Measurements from ENCODE around the gene PTPRM.

The PTPRM gene

DNA sequence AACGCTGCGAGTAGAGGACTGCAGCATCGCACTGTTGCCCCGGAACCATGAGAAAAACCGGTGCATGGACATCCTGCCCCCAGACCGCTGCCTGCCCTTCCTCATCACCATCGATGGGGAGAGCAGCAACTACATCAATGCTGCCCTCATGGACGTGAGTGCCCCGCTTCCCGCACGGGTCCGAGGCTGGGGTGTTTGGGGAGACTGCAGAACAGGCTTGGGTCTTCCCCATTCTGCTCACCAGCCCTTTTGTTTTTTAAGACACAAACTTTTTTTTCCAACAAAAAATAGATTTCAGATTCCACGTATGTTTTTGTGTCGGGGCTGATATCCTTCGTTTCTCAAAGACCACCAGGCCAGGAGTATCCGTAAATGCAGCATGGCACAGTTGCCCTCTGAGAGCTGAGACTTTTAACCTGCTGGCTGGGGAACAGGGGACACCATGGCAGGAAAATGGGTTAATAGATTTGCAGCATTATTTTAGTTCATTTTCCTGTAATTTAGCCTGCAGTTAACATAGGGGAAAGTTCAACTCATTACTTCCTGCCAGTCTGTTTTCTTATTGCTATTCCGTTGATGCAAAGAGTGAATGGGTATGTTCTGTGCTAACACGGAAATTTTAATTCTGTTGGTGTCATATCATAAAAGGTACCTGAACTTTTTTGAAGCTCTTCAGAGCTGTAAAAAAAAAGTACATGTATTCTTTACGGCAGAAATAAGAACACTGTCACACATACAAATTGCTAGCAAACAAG is 812.2 kb downstream of the PTPRM start:
- H3K4me3 ChIP-seq (ENCODE audit: low read length): no peak overlapping the region
- no peak for DNase-seq (ENCODE audit: low read depth)
- TF ChIP-seq CTCF (conservative IDR thresholded peaks at IDR 0.05; ENCODE audit: low read depth, low read length): no peak

DNA sequence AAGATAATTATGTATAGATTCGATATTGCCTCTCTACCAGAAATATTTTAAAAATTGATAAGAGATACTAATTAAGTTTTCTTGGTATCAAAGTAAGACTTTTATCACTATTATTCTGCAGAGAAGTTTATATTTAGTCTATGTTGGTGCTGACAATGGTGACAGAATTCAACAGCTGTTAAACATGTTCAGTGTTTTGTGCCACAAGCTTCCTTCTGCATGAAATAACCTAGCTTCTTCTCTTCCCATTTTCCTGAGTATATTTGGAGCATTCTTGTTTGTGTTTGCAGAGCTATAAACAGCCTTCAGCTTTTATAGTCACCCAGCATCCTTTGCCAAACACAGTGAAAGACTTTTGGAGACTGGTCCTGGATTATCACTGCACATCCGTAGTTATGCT is 812.9 kb downstream of the PTPRM start:
- H3K4me3 ChIP-seq (ENCODE audit: low read length): no peak overlapping the region
- DNase-seq (ENCODE audit: low read depth): no peak
- no peak for TF ChIP-seq CTCF (conservative IDR thresholded peaks at IDR 0.05; ENCODE audit: low read depth, low read length)

GRCh38 chr18:8380926-8381325 is 813.8 kb downstream of the PTPRM start:
- no peak overlapping the region for H3K4me3 ChIP-seq (ENCODE audit: low read length)
- TF ChIP-seq CTCF (conservative IDR thresholded peaks at IDR 0.05; ENCODE audit: low read depth, low read length): no peak
- DNase-seq (ENCODE audit: low read depth): no peak

DNA sequence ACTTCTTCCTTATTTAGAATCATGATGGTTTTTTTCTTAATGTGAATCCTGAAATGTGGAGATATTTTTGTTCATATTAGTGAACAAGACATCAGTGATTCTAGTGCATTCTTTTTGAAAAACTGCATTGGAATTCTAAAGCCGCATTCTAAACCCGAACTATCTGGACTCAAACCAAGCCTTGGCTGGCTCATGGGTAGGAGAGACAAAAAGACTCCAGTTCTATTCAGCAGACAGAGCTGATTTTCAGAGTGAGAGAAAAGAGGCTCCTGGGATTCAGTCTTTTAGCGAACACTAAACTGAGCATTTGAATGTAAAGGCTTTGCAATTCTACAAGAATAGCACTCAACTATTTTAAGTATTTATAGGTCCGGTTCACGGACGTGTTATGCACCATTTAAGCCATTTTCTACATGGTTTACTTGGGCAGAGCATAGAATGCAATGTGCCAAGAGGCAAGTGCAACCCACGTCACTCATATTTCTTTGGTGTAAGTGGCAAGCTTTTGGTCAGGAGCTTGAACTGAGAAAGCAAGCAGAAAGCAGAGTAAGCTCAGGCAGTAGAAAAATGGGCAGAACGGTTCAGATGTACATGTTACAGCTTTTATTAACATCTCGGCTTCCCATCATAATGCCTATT is 814.8 kb downstream of the PTPRM start:
- DNase-seq (ENCODE audit: low read depth): peak; percentile 34
- TF ChIP-seq CTCF (conservative IDR thresholded peaks at IDR 0.05; ENCODE audit: low read depth, low read length): no peak

DNA sequence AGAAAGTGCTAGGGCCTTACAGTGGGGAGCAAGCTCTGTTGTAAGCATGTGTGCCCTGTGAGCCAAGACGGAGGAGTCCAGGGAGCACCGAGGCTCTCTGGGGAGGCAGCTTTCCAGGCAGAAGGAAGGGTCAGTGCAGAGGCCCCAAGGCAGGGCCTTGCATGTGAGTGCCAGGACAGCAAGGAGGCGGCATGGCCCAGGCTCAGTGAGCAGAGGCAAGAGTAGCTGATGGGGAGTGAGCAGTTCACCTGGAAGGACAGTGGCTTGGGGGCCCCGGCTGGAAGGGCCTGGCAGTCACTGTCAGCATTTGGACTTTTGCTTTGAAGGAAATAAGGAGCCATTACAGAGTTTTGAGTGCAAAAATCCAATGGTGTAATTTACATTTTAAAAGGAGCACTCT is 818.3 kb downstream of the PTPRM start:
- DNase-seq (ENCODE audit: low read depth): no peak
- no peak overlapping the region for H3K4me3 ChIP-seq (ENCODE audit: low read length)
- no peak for TF ChIP-seq CTCF (conservative IDR thresholded peaks at IDR 0.05; ENCODE audit: low read depth, low read length)

More for the DNA sequence above, 814.8 kb downstream of the PTPRM start:
- H3K4me3 ChIP-seq (ENCODE audit: low read length): no peak overlapping the region

- no peak for TF ChIP-seq CTCF (conservative IDR thresholded peaks at IDR 0.05; ENCODE audit: low read depth, low read length)
- no peak for DNase-seq (ENCODE audit: low read depth)
- no peak overlapping the region for H3K4me3 ChIP-seq (ENCODE audit: low read length)
These were observed 819.7 kb downstream of the PTPRM start for GRCh38 chr18:8386669-8387380.
